Measurements from ENCODE around the gene KLF15.

The KLF15 gene

DNA sequence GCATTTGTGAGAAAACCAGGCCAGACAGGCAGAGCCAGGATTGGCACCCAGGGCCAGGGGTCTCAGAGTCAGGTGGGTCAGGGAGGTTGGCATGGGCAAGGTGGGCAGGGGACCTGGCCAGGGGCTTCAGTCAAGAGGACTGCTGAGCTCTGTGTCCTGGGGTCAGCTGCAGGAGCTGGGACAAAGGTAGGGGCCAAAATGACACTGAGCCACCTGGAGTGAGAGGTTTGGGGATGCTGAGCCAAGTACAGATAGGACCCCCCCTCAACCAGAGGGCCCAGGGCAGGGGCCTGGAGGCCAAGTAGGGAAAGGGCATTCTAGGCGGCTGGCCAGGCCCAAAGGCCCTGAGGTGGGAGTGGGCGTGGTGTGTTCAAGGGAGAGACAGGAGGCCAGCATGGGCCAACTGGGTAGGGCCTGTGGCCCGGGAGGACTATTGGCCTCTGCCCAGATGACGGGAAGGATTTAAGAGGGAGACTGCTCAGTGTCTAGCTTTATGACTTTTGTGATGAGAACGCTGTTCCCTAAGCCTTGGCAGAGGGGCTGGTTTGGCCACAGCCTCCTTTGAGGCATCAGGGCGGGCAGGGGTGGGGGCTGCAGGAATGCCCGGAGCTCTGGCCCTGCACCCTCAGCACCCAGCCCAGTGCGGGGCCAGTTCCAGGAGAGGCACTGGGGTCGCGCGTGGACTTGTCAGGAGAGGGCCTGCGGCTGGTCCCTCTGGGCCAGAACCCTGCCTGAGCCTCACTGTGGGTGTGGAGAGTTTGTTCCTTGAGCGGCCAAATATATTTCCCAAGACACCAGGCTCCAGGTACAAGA is 40.6 kb upstream of the KLF15 start:
- no peak overlapping the region for H3K4me2 ChIP-seq
- no peaks in the 10 kb centered on the region for H3K27me3 ChIP-seq

DNA sequence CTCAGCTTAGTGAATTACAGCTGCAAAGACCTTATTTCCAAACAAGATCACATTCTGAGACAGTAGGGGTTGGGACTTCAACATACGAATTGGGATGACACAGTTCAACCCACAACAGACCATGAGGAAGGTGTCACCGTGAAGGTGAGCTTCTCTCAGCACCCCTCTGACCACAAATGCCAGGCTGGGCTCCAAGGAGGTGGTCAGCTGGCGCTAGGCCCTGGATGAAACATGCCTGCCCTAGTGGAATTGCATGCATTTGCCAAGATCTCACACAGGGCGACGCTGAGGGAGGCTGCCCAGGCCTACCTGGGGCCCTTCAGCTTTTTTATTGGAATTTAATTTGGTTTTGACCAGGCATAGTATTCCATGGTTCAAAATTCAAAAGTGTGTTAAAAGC is 39.3 kb upstream of the KLF15 start:
- H3K9me3 ChIP-seq = peaks cover 8% of the 10 kb centered on the region; the same call in 1 of the 2 replicates
- H3K4me2 ChIP-seq = no peak overlapping the region
- H3K27ac ChIP-seq = no peak overlapping the region
- H3K27me3 ChIP-seq = no peaks in the 10 kb centered on the region
- peaks cover 12% of the 10 kb centered on the region for H3K4me1 ChIP-seq
- H3K36me3 ChIP-seq = no peaks in the 10 kb centered on the region
- no peak overlapping the region for H3K9ac ChIP-seq
- no peak overlapping the region for H3K4me3 ChIP-seq
- TF ChIP-seq Cebpa-rat (IDR thresholded peaks at IDR 0.05) = no peak
- H4K20me1 ChIP-seq = no peaks in the 10 kb centered on the region

More for the DNA sequence above, 40.6 kb upstream of the KLF15 start:
- Histone ChIP-seq H3K4me1 (peaks cover 12% of the 10 kb centered on the region), H3K36me3 (no peaks in the 10 kb centered on the region), H4K20me1 (no peaks in the 10 kb centered on the region), H3K4me3 (no peak overlapping the region), H3K9me3 (peaks cover 8% of the 10 kb centered on the region; the same call in 1 of the 2 replicates), H3K9ac (no peak overlapping the region), H3K27ac (no peak overlapping the region)
- TF ChIP-seq Cebpa-rat (IDR thresholded peaks at IDR 0.05) = no peak

DNA sequence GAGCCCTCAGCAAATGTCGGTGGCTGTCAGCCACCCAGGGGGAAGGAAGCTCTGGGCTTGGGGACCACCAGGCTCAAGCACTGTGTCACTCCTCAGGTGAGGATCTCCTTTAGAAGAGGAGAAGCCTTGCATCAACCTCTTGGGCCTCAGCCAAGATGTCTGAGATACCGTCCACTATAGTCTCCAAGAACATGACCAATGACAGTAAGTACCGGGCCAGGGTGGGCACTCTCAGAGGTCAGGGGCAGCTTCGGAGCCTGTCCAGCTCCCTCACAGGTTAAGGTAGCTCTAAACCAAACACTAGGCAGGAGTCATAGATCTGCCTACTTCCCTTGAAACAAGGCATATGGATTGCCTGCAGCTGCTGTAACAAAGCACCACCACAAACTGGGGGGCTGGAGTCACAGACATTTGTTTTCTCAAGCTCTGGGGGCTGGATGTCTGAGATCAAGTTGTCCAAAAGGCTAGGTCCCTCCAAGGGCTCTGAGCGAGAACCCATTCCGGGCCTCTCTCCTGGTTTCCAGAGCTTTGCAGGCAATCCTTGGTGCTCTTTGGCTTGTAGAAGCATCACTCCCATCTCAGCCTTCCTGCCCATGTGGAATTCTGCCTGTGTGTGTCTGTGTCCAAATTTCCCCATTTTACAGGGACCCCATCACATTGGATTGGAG is 38.8 kb upstream of the KLF15 start:
- TF ChIP-seq Cebpa-rat (IDR thresholded peaks at IDR 0.05) = no peak
- Histone ChIP-seq H3K9ac (no peak overlapping the region), H3K4me1 (peaks cover 12% of the 10 kb centered on the region), H3K4me3 (no peak overlapping the region), H3K27me3 (no peaks in the 10 kb centered on the region), H3K27ac (no peak overlapping the region), H4K20me1 (no peaks in the 10 kb centered on the region), H3K9me3 (peaks cover 8% of the 10 kb centered on the region; the same call in 1 of the 2 replicates), H3K36me3 (no peaks in the 10 kb centered on the region), H3K4me2 (no peak overlapping the region)

DNA sequence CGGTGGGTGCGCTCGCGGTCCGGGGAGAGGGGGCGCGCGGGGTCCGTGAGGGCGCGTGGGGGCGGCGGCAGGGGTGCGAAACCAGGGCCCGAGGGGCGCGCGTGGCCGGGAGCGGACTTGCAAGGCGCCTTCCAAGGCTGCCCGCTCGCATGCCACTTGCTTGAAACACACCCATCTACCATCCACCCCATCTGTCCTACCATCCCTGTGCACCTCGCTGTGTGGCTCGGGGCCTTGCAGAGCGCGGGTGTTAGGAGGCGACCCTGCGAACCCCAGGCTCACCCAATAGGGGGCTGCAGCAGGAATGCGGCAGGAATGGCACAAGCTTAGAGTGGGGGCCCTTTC is 37.7 kb upstream of the KLF15 start:
- Histone ChIP-seq H3K9ac (no peak overlapping the region), H3K4me3 (no peak overlapping the region), H3K36me3 (no peaks in the 10 kb centered on the region), H3K4me2 (no peak overlapping the region), H3K9me3 (peaks cover 8% of the 10 kb centered on the region; the same call in 1 of the 2 replicates), H3K27me3 (no peaks in the 10 kb centered on the region), H4K20me1 (no peaks in the 10 kb centered on the region), H3K4me1 (peaks cover 11% of the 10 kb centered on the region), H3K27ac (no peak overlapping the region)
- TF ChIP-seq Cebpa-rat (IDR thresholded peaks at IDR 0.05) = no peak

DNA sequence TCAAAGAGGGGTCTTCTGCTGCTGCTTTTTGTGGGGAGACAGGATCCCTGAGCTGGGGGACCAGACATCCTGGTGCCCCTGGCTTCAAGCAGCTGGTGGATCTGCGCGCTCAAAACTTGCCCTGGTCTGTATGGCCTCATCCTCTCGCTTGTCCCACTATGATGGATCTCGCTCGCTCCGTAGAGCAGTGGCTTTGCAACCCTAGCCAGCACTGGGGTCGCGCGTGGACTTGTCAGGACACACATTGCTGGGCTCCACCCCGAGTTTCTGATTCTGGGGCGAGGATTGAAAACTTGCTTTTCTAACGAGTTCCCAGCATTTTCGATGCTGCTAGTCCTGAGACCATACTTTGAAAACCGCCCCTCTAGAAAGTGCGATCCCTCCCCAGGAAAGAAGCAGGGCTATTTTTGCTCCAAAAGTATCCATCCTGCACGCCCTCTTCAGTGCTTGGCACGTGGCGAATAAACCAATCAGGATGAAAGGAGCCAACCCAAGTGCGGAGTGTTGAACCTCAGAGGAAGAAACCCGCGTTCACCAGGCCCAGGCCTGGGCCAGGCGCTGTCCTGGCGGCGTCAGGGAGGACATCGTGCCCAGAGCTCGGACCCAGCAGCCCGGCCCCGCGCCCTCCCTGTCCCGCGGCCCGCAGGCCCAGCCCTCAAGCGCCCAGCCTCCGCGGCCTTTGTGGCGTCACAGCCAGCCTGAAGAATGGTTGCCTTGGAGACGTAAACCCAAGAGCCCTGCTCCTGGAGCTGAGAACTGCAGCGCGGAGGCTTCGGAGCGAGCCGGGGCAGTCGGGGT is 37.2 kb upstream of the KLF15 start, which contains the start of gene CFAP100:
CFAP100 (plus strand) TSS at position 731 of the 798 bp plus-strand sequence. CDS start 1,092 bp downstream, outside the sequence.
- H3K27ac ChIP-seq = no peak within 1 kb of the TSS
- H3K9me3 ChIP-seq = peaks cover 8% of the 10 kb centered on the region; the same call in 1 of the 2 replicates
- H3K4me3 ChIP-seq = no peak within 1 kb of the TSS
- TF ChIP-seq Cebpa-rat (IDR thresholded peaks at IDR 0.05) = no peak
- peaks cover 5% of the 10 kb centered on the region for H3K4me1 ChIP-seq
- no peaks in the 10 kb centered on the region for H4K20me1 ChIP-seq
- H3K27me3 ChIP-seq = no peaks in the 10 kb centered on the region
- H3K9ac ChIP-seq = no peak within 1 kb of the TSS
- no peaks in the 10 kb centered on the region for H3K36me3 ChIP-seq
- no peak within 1 kb of the TSS for H3K4me2 ChIP-seq

DNA sequence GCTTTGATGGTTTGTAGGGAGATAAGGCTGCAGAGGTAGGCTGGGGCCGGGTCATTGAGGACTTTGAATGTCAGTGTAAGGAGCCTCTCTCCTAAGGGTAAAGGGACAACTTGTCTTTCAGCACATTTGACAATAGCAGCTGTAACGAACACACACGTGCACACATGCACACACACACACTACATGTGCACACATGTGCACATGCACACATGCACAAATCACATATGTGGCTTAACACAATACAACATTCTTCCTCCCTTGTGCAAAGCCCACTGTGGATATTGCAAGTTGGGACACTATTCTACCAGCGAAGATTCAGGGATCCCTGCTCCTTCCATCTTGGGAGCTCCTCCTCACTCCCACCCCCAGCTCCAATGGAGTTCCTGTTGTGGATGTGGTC is 36.4 kb upstream of the KLF15 start:
- Histone ChIP-seq H4K20me1 (no peaks in the 10 kb centered on the region), H3K9ac (no peak overlapping the region), H3K4me2 (no peak overlapping the region), H3K27ac (no peak overlapping the region), H3K27me3 (no peaks in the 10 kb centered on the region), H3K36me3 (no peaks in the 10 kb centered on the region), H3K4me3 (no peak overlapping the region), H3K9me3 (peaks cover under 1% of the 10 kb centered on the region; the same call in 1 of the 2 replicates), H3K4me1 (peaks cover 6% of the 10 kb centered on the region)
- TF ChIP-seq Cebpa-rat (IDR thresholded peaks at IDR 0.05) = no peak

DNA sequence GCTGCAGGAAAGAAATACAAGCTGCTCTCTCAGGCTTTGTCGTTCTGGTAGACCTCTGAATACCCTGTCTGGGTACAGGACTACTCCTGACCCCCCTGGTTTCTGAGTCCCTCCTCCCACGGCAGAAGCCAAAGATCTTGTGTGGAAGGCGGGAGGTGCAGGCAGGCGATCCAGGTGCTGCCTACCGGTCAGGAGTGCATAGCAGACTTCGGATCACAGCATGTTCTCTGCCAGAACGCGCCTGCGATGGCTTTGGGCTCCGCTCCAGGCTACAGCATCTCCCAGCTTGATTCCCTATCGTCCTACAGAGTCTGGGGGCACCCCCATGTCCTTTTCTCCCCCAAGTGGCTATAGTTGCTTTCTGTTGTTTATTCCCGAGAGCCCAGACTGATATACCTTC is 35.0 kb upstream of the KLF15 start:
- H3K27me3 ChIP-seq = no peaks in the 10 kb centered on the region
- H3K9me3 ChIP-seq = no peaks in the 10 kb centered on the region
- no peak overlapping the region for H3K4me3 ChIP-seq
- H4K20me1 ChIP-seq = no peaks in the 10 kb centered on the region
- no peaks in the 10 kb centered on the region for H3K36me3 ChIP-seq
- peaks cover 6% of the 10 kb centered on the region for H3K4me1 ChIP-seq
- H3K4me2 ChIP-seq = no peak overlapping the region
- no peak for TF ChIP-seq Cebpa-rat (IDR thresholded peaks at IDR 0.05)
- no peak overlapping the region for H3K9ac ChIP-seq
- no peak overlapping the region for H3K27ac ChIP-seq

DNA sequence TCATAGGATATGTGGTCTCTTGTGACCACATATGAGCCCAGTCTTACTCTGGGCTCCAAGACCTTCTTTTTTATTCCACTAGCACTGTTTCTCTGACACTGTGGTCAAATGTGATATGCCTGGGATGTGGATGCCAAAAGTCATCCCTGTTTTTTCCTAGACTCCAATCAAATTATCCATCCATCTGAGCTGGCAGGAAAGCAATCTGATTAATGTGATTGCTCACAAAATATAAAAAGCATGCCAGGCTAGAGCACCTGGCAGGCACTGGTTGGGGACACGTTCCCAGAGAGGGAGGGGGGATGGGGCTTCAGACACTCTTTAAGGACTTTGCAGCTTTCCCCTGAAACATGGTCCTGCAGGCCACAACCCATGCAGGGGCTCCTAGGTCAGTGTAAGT is 34.4 kb upstream of the KLF15 start:
- H3K9ac ChIP-seq = no peak overlapping the region
- H3K4me3 ChIP-seq = no peak overlapping the region
- H3K36me3 ChIP-seq = no peaks in the 10 kb centered on the region
- H3K4me2 ChIP-seq = no peak overlapping the region
- no peaks in the 10 kb centered on the region for H3K27me3 ChIP-seq
- no peak for TF ChIP-seq Cebpa-rat (IDR thresholded peaks at IDR 0.05)
- H3K27ac ChIP-seq = no peak overlapping the region
- H3K9me3 ChIP-seq = no peaks in the 10 kb centered on the region
- no peaks in the 10 kb centered on the region for H4K20me1 ChIP-seq
- peaks cover 6% of the 10 kb centered on the region for H3K4me1 ChIP-seq

DNA sequence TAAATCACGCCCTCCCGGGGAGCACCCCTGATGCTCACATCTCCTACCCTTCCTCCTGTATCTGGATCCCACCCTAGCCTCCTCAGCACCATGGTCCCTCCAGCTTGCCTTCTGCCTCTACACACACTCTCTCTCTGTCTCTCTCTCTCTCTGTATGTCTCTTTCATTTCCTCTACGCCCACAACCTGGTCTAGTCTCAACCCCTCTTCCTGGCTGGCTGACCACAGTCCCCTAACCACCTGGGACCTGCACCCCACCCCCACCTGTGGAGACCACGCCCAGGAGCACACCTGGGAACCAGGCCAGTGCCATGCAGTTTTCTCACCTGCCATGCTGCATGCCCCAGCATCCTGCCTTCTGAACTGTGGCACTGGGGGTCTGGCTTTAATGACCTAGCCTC is 33.5 kb upstream of the KLF15 start:
- H4K20me1 ChIP-seq = no peaks in the 10 kb centered on the region
- H3K27ac ChIP-seq = no peak overlapping the region
- no peaks in the 10 kb centered on the region for H3K36me3 ChIP-seq
- H3K4me1 ChIP-seq = peaks cover 6% of the 10 kb centered on the region
- H3K9me3 ChIP-seq = no peaks in the 10 kb centered on the region
- H3K4me3 ChIP-seq = no peak overlapping the region
- TF ChIP-seq Cebpa-rat (IDR thresholded peaks at IDR 0.05) = no peak
- H3K9ac ChIP-seq = no peak overlapping the region
- H3K4me2 ChIP-seq = no peak overlapping the region
- no peaks in the 10 kb centered on the region for H3K27me3 ChIP-seq
